HepG2 (cell line): Measurements from ENCODE around the gene DNAJC5. TPM values are rescaled to one million over a fixed set of nuclear protein-coding genes. Genes with fewer than 3 reads are reported as not detected.

Experiments used
- CENPT ChIP-seq: sonication (generic); formaldehyde crosslinking; IDR thresholded peaks from 2 replicates; pipeline ENCODE4 v1.8.0; 2022; ENCODE audit warnings: low read depth, mild to moderate bottlenecking, moderate library complexity, missing genetic modification reagents
- HDAC2 ChIP-seq: sonication (generic); formaldehyde crosslinking; IDR thresholded peaks from 2 replicates; pipeline ENCODE4 v1.4.0; 2020; ENCODE audit warnings: missing genetic modification reagents
- HNF4A ChIP-seq: sonication (generic); formaldehyde crosslinking; IDR thresholded peaks from 2 replicates; pipeline ENCODE4 v1.4.0; 2020; ENCODE audit warnings: missing genetic modification reagents
- NR2F1 ChIP-seq, 2 experiments: fragments of 450-650 bp in 1 of 2; formaldehyde crosslinking in 1 of 2; IDR thresholded peaks; 2 replicates each; pipeline versions ENCODE4 v1.5.0 to v1.6.1; 2016 to 2020; ENCODE audit warnings: mild to moderate bottlenecking in 1 of 2, missing compliant biosample characterization in 1 of 2, missing genetic modification reagents in 1 of 2, moderate library complexity in 1 of 2
- NR2F6 ChIP-seq, 2 experiments: IDR thresholded peaks; 2 replicates each; pipeline ENCODE4 v1.6.1; 2016; ENCODE audit warnings: antibody characterized with exemption in 1 of 2, mild to moderate bottlenecking in 1 of 2
- POLR2G ChIP-seq: fragments of 200-400 bp; formaldehyde crosslinking; IDR thresholded peaks from 2 replicates; pipeline ENCODE4 v1.6.1; 2018; ENCODE audit warnings: mild to moderate bottlenecking, low read depth, low read length, moderate library complexity
- PTBP1 ChIP-seq: fragments of 200-400 bp; formaldehyde crosslinking; IDR thresholded peaks from 2 replicates; pipeline ENCODE4 v1.6.1; 2018; ENCODE audit warnings: low read length, low read depth; ENCODE audit not compliant: poor library complexity, severe bottlenecking
- SALL1 ChIP-seq: sonication (generic); formaldehyde crosslinking; IDR thresholded peaks from 2 replicates; pipeline ENCODE4 v1.8.0; 2022; ENCODE audit warnings: mild to moderate bottlenecking, missing genetic modification reagents
- SALL2 ChIP-seq: sonication (generic); formaldehyde crosslinking; IDR thresholded peaks from 2 replicates; pipeline ENCODE4 v1.8.1; 2023; ENCODE audit warnings: mild to moderate bottlenecking, missing genetic modification reagents, inconsistent platforms
- SKIL ChIP-seq: sonication (generic); formaldehyde crosslinking; IDR thresholded peaks from 2 replicates; pipeline ENCODE4 v1.8.0; 2022; ENCODE audit warnings: missing genetic modification reagents, mild to moderate bottlenecking, moderate library complexity, borderline replicate concordance
- SMC3 ChIP-seq: IDR thresholded peaks from 2 replicates; pipeline ENCODE4 v1.6.1; 2011; ENCODE audit warnings: low read length, improper control_type of control experiment
- SOX6 ChIP-seq, 2 experiments: fragments of 450-650 bp in 1 of 2; sonication (generic) in 1 of 2; formaldehyde crosslinking in 1 of 2; IDR thresholded peaks; 2 replicates each; pipeline versions ENCODE4 v1.4.0 to v1.6.1; 2017 to 2020; ENCODE audit warnings: antibody characterized with exemption in 1 of 2, mild to moderate bottlenecking in 1 of 2, missing genetic modification reagents in 1 of 2
- XRCC5 ChIP-seq: fragments of 200-400 bp; formaldehyde crosslinking; optimal IDR thresholded peaks from 2 replicates; pipeline ENCODE3; 2017; ENCODE audit warnings: mild to moderate bottlenecking, low read length
- ZIK1 ChIP-seq: sonication (generic); formaldehyde crosslinking; IDR thresholded peaks from 2 replicates; pipeline ENCODE4 v1.5.0; 2020; ENCODE audit warnings: mild to moderate bottlenecking, low read depth, missing genetic modification reagents, borderline replicate concordance
- ZNF256 ChIP-seq: sonication (generic); formaldehyde crosslinking; conservative IDR thresholded peaks from 2 replicates; pipeline ENCODE4 v1.4.0; 2020; ENCODE audit warnings: missing genetic modification reagents
- ZNF33A ChIP-seq: sonication (generic); formaldehyde crosslinking; IDR thresholded peaks from 2 replicates; pipeline ENCODE4 v1.5.1; 2020; ENCODE audit warnings: missing genetic modification reagents, mild to moderate bottlenecking, moderate library complexity, borderline replicate concordance
- ZNF564 ChIP-seq: sonication (generic); formaldehyde crosslinking; IDR thresholded peaks from 2 replicates; pipeline ENCODE4 v1.8.1; 2023; ENCODE audit warnings: mild to moderate bottlenecking, missing genetic modification reagents
- ZNF567 ChIP-seq: sonication (generic); formaldehyde crosslinking; IDR thresholded peaks from 2 replicates; pipeline ENCODE4 v1.8.1; 2023; ENCODE audit warnings: mild to moderate bottlenecking, missing genetic modification reagents, borderline replicate concordance
- ZNF790 ChIP-seq: sonication (generic); formaldehyde crosslinking; IDR thresholded peaks from 2 replicates; pipeline ENCODE4 v1.8.0; 2022; ENCODE audit warnings: missing genetic modification reagents, mild to moderate bottlenecking, borderline replicate concordance
- polyA plus RNA-seq, 8 experiments: library from polyadenylated mRNA; depleted of rRNA in 3 of 8; stranded (reverse) in 7 of 8; unstranded in 1 of 8; fragments of >200 nt; fragmentation: Illumina TruSeq in 4 of 8; extraction: Trizol in 4 of 8; gene quantifications; 2 replicates each; pipeline versions ENCODE4 v1.2.1 to v1.2.3, GENCODE V29; 2011 to 2016; ENCODE audit warnings: low read depth in 4 of 8, missing spikeins in 1 of 8, mixed read lengths in 1 of 8; ENCODE audit not compliant: insufficient read depth in 1 of 8
- total RNA-seq, 5 experiments: library from RNA; depleted of rRNA; stranded (reverse); fragments of >200 nt; fragmentation: Illumina TruSeq; extraction: Trizol; gene quantifications; 2 replicates each; pipeline ENCODE4 v1.2.3, GENCODE V29; 2016; ENCODE audit warnings: low read depth in 1 of 5
- TF ChIP-seq, protein P1 (sequence below): sonication (generic); formaldehyde crosslinking; IDR thresholded peaks from 2 replicates; pipeline ENCODE4 v1.5.0; 2020; ENCODE audit warnings: mild to moderate bottlenecking, missing genetic modification reagents
- TF ChIP-seq, protein P2 (sequence below): sonication (generic); formaldehyde crosslinking; IDR thresholded peaks from 2 replicates; pipeline ENCODE4 v1.5.1; 2020; ENCODE audit warnings: missing genetic modification reagents, mild to moderate bottlenecking, borderline replicate concordance

The DNAJC5 gene
- total and polyA plus RNA-seq, 2 of the 13 experiments (the other 11 are each of a cell fraction or from before 2014, with no cell fraction given): 42.8 to 64.5 TPM

GRCh38 chr20:63846128-63846771 is 48.7 kb upstream of the DNAJC5 start (continued):
- TF ChIP-seq, protein P1, sequence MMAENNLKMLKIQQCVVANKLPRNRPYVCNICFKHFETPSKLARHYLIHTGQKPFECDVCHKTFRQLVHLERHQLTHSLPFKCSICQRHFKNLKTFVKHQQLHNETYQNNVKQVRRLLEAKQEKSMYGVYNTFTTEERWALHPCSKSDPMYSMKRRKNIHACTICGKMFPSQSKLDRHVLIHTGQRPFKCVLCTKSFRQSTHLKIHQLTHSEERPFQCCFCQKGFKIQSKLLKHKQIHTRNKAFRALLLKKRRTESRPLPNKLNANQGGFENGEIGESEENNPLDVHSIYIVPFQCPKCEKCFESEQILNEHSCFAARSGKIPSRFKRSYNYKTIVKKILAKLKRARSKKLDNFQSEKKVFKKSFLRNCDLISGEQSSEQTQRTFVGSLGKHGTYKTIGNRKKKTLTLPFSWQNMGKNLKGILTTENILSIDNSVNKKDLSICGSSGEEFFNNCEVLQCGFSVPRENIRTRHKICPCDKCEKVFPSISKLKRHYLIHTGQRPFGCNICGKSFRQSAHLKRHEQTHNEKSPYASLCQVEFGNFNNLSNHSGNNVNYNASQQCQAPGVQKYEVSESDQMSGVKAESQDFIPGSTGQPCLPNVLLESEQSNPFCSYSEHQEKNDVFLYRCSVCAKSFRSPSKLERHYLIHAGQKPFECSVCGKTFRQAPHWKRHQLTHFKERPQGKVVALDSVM: no peak
- TF ChIP-seq NR2F1 (CRISPR knock-in tag; IDR thresholded peaks at IDR 0.05): peak; percentile 27 to 89; a peak in 3 of 4 replicates
- TF ChIP-seq ZNF564 (CRISPR knock-in tag): no peak
- TF ChIP-seq PTBP1: no peak
- TF ChIP-seq HDAC2: peak; percentile 59
- no peak for TF ChIP-seq SMC3
- 0 out of 2 replicates have a peak, but pooled peaks have one; percentile 43 for TF ChIP-seq ZNF567
- peak; percentile 52 for TF ChIP-seq XRCC5
- TF ChIP-seq ZNF256: no peak
- TF ChIP-seq, protein P2, sequence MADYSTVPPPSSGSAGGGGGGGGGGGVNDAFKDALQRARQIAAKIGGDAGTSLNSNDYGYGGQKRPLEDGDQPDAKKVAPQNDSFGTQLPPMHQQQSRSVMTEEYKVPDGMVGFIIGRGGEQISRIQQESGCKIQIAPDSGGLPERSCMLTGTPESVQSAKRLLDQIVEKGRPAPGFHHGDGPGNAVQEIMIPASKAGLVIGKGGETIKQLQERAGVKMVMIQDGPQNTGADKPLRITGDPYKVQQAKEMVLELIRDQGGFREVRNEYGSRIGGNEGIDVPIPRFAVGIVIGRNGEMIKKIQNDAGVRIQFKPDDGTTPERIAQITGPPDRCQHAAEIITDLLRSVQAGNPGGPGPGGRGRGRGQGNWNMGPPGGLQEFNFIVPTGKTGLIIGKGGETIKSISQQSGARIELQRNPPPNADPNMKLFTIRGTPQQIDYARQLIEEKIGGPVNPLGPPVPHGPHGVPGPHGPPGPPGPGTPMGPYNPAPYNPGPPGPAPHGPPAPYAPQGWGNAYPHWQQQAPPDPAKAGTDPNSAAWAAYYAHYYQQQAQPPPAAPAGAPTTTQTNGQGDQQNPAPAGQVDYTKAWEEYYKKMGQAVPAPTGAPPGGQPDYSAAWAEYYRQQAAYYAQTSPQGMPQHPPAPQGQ (CRISPR knock-in tag): no peak
- peak; percentile 88 for TF ChIP-seq NR2F6 (IDR thresholded peaks at IDR 0.05)
- TF ChIP-seq NR2F6 (CRISPR knock-in tag; IDR thresholded peaks at IDR 0.05): peak; percentile 92
- no peak for TF ChIP-seq ZNF33A (CRISPR knock-in tag)
- TF ChIP-seq POLR2G: no peak
- TF ChIP-seq SALL1 (CRISPR knock-in tag): 0 out of 2 replicates have a peak, but pooled peaks have one; percentile 34
- no peak for TF ChIP-seq CENPT (CRISPR knock-in tag)
- TF ChIP-seq SALL2: 0 out of 2 replicates have a peak, but pooled peaks have one; percentile 37
- TF ChIP-seq SOX6 (IDR thresholded peaks at IDR 0.05): no peak
- 0 out of 2 replicates have a peak, but pooled peaks have one; percentile 40 for TF ChIP-seq SOX6 (CRISPR knock-in tag; IDR thresholded peaks at IDR 0.05)
- TF ChIP-seq SKIL (CRISPR knock-in tag): peak; percentile 68; the same call in 1 of the 2 replicates
- 0 out of 2 replicates have a peak, but pooled peaks have one; percentile 34 for TF ChIP-seq HNF4A (CRISPR knock-in tag)
- 0 out of 2 replicates have a peak, but pooled peaks have one; percentile 13 for TF ChIP-seq ZIK1 (CRISPR knock-in tag)
- peak; percentile 60; the same call in 1 of the 2 replicates for TF ChIP-seq ZNF790 (CRISPR knock-in tag)
